HCT116 (cell line): ENCODE data around the gene TMED10. TPM values are rescaled to one million over a fixed set of nuclear protein-coding genes. Genes with fewer than 3 reads are reported as not detected.

Source experiments
- ATAC-seq: fragments of 200-7000 bp; cut with Tn5 transposase; 2 replicates; pipeline ENCODE4 v1.9.1; 2020; ENCODE audit warnings: mild to moderate bottlenecking, moderate library complexity
- BruUV-seq: library from RNA; stranded (reverse); fragments of 400-500 nt; replicated peaks from 2 replicates; lab custom pipeline; 2021; lab: Mats Ljungman, UMichigan
- CTCF ChIA-PET: fragments of 300-600 bp; sonication (Branson Sonifier 250); formaldehyde crosslinking; loops from one replicate; lab custom pipeline; 2021; ENCODE audit warnings: antibody characterized with exemption; lab: Charles Lee
- POLR2A ChIA-PET: fragments of 300-600, 350-600 bp; sonication (Branson Sonifier 250); formaldehyde crosslinking; loops from one replicate; lab custom pipeline; 2021; ENCODE audit warnings: antibody characterized with exemption; lab: Charles Lee
- RAD21 ChIA-PET, 2 experiments: fragments of 300-600 bp; sonication (Branson Sonifier 250); formaldehyde crosslinking; loops; one replicate each; lab custom pipeline; 2023; ENCODE audit warnings: low total read pairs in 2 of 2; ENCODE audit not compliant: uncharacterized antibody in 2 of 2, unreplicated experiment in 2 of 2, low non-redundant PET in 1 of 2; lab: Charles Lee
- DNase-seq: peaks from one replicate; pipeline ENCODE4 v3.0.0-alpha.2; 2010; ENCODE audit warnings: low read depth, low spot score
- H2AFZ ChIP-seq: fragments of 200-600 bp; shearing (Covaris generic), sonication (generic); 2 replicates; pipeline ENCODE4 v1.6.1; 2017; ENCODE audit warnings: low read depth, mixed run types, mixed read lengths, antibody characterized with exemption, low read length; ENCODE audit not compliant: poor library complexity, severe bottlenecking
- H3K27ac ChIP-seq: 2 replicates; pipeline ENCODE4 v1.5.1; 2012; ENCODE audit warnings: low read depth, low read length
- H3K27me3 ChIP-seq: fragments of 200-600 bp; sonication (generic); 2 replicates; pipeline ENCODE4 v1.6.1; 2016; ENCODE audit warnings: mixed run types, low read length, mixed read lengths; ENCODE audit not compliant: insufficient read depth
- H3K36me3 ChIP-seq, 2 experiments: fragments of 200-500 bp in 1 of 2; fragments of 200-600 bp in 1 of 2; sonication (Bioruptor generic) in 1 of 2; sonication (generic) in 1 of 2; 2 replicates each; pipeline versions ENCODE4 v1.5.1 to v1.6.1; 2014 to 2016; ENCODE audit warnings: low read length in 2 of 2, inconsistent platforms in 1 of 2, mixed read lengths in 1 of 2, mixed run types in 1 of 2; ENCODE audit not compliant: insufficient read depth in 2 of 2, control insufficient read depth in 1 of 2
- H3K4me1 ChIP-seq, 2 experiments: fragments of 200-600 bp in 1 of 2; sonication (generic) in 1 of 2; 2 replicates each; pipeline versions ENCODE4 v1.5.1 to v1.6.1; 2012 to 2017; ENCODE audit warnings: low read length in 2 of 2, inconsistent platforms in 1 of 2, mild to moderate bottlenecking in 1 of 2, mixed read lengths in 1 of 2, mixed run types in 1 of 2, moderate library complexity in 1 of 2; ENCODE audit not compliant: insufficient read depth in 2 of 2, control insufficient read depth in 1 of 2
- H3K4me2 ChIP-seq: fragments of 200-600 bp; sonication (generic); 2 replicates; pipeline ENCODE4 v1.6.1; 2017; ENCODE audit warnings: mixed run types, low read length, mixed read lengths
- H3K4me3 ChIP-seq, 2 experiments: fragments of 200-600 bp in 1 of 2; sonication (generic) in 1 of 2; replicated peaks in 1 of 2; 2 replicates each; pipeline ENCODE4 v1.5.1; 2011 to 2016; ENCODE audit warnings: low read length in 2 of 2, control low read depth in 1 of 2, low read depth in 1 of 2, mild to moderate bottlenecking in 1 of 2, mixed read lengths in 1 of 2, mixed run types in 1 of 2
- H3K79me2 ChIP-seq: fragments of 200-600 bp; sonication (generic); 2 replicates; pipeline ENCODE4 v1.6.1; 2017; ENCODE audit warnings: mild to moderate bottlenecking, mixed run types, low read length, moderate library complexity, mixed read lengths; ENCODE audit not compliant: insufficient read depth
- H3K9ac ChIP-seq: fragments of 200-600 bp; sonication (generic); 2 replicates; pipeline ENCODE4 v1.6.1; 2016; ENCODE audit warnings: low read length, mixed read lengths
- H3K9me2 ChIP-seq: fragments of 200-600 bp; sonication (generic), shearing (Covaris generic); 2 replicates; pipeline ENCODE4 v1.6.1; 2017; ENCODE audit warnings: mixed run types, mild to moderate bottlenecking, moderate library complexity; ENCODE audit not compliant: insufficient read depth
- H3K9me3 ChIP-seq, 2 experiments: fragments of 200-500 bp in 1 of 2; fragments of 200-600 bp in 1 of 2; sonication (Bioruptor generic) in 1 of 2; sonication (generic) in 1 of 2; 2 replicates each; pipeline ENCODE4 v1.6.1; 2014 to 2017; ENCODE audit warnings: low read length in 2 of 2, mixed read lengths in 2 of 2, inconsistent platforms in 1 of 2, low read depth in 1 of 2, mild to moderate bottlenecking in 1 of 2, mixed run types in 1 of 2, moderate library complexity in 1 of 2; ENCODE audit not compliant: control insufficient read depth in 1 of 2, insufficient read depth in 1 of 2
- H4K20me1 ChIP-seq: fragments of 200-600 bp; sonication (generic), shearing (Covaris generic); 2 replicates; pipeline ENCODE4 v1.6.1; 2017; ENCODE audit warnings: mixed run types, mild to moderate bottlenecking, moderate library complexity; ENCODE audit not compliant: insufficient read depth
- ATF3 ChIP-seq: IDR thresholded peaks from 2 replicates; pipeline ENCODE4 v1.6.1; 2012
- CBX3 ChIP-seq: IDR thresholded peaks from 2 replicates; pipeline ENCODE4 v1.6.1; 2012; ENCODE audit warnings: low read depth
- CEBPB ChIP-seq: IDR thresholded peaks from 2 replicates; pipeline ENCODE4 v1.6.1; 2012; ENCODE audit warnings: low read depth
- EGR1 ChIP-seq: IDR thresholded peaks from 2 replicates; pipeline ENCODE4 v1.6.1; 2012; ENCODE audit warnings: low read depth
- ELF1 ChIP-seq: IDR thresholded peaks from 2 replicates; pipeline ENCODE4 v1.6.1; 2012; ENCODE audit warnings: low read depth, borderline replicate concordance
- EZH2 ChIP-seq: fragments of 200-600 bp; sonication (generic); IDR thresholded peaks from 2 replicates; pipeline ENCODE4 v1.6.1; 2017; ENCODE audit warnings: antibody characterized with exemption, mixed run types
- EZH2phosphoT487 ChIP-seq: fragments of 200-600 bp; IDR thresholded peaks from 2 replicates; pipeline ENCODE4 v1.6.1; 2018; ENCODE audit warnings: antibody characterized with exemption, borderline replicate concordance
- FOSL1 ChIP-seq: IDR thresholded peaks from 2 replicates; pipeline ENCODE4 v1.6.1; 2012; ENCODE audit warnings: low read depth
- JUND ChIP-seq: IDR thresholded peaks from 2 replicates; pipeline ENCODE4 v1.6.1; 2012
- POLR2A ChIP-seq: IDR thresholded peaks from 2 replicates; pipeline ENCODE4 v1.7.0; 2011; ENCODE audit warnings: borderline replicate concordance; ENCODE audit not compliant: insufficient read depth, insufficient read length; ENCODE audit errors: extremely low read depth
- POLR2AphosphoS5 ChIP-seq: IDR thresholded peaks from 2 replicates; pipeline ENCODE4 v1.6.1; 2011; ENCODE audit warnings: mild to moderate bottlenecking, low read depth, low read length, moderate library complexity
- RAD21 ChIP-seq: IDR thresholded peaks from 2 replicates; pipeline ENCODE4 v1.6.1; 2012; ENCODE audit warnings: low read depth, mild to moderate bottlenecking
- SIN3A ChIP-seq: IDR thresholded peaks from 2 replicates; pipeline ENCODE4 v1.6.1; 2012; ENCODE audit warnings: low read depth
- SP1 ChIP-seq: IDR thresholded peaks from 2 replicates; pipeline ENCODE4 v1.6.1; 2012; ENCODE audit warnings: low read depth
- SRF ChIP-seq: IDR thresholded peaks from 2 replicates; pipeline ENCODE4 v1.6.1; 2012; ENCODE audit warnings: low read depth
- TCF7L2 ChIP-seq: IDR thresholded peaks from 2 replicates; pipeline ENCODE4 v1.7.0; 2011; ENCODE audit warnings: borderline replicate concordance, inconsistent platforms; ENCODE audit not compliant: insufficient read depth, insufficient read length; ENCODE audit errors: extremely low read depth
- YY1 ChIP-seq: IDR thresholded peaks from 2 replicates; pipeline ENCODE4 v1.6.1; 2011; ENCODE audit warnings: low read length, low read depth, moderate library complexity, mild to moderate bottlenecking; ENCODE audit not compliant: insufficient replicate concordance; ENCODE audit errors: extremely low read depth
- ZNF274 ChIP-seq: fragments of 200-500 bp; sonication (Bioruptor generic); IDR thresholded peaks from 2 replicates; pipeline ENCODE4 v1.6.1; 2014; ENCODE audit warnings: mild to moderate bottlenecking, low read depth, low read length, inconsistent platforms
- intact Hi-C: fragments of 100-400 bp; cut with micrococcal nuclease; formaldehyde crosslinking; loops from 2 replicates; pipeline ENCODE4 v1.10.0; 2022
- total RNA-seq: library from RNA; stranded (reverse); gene quantifications from one replicate; pipeline ENCODE4 v1.2.1, GENCODE V29; 2021; ENCODE audit not compliant: unreplicated experiment
- TF ChIP-seq, protein P1 (sequence below): IDR thresholded peaks from 2 replicates; pipeline ENCODE4 v1.6.1; 2012; ENCODE audit warnings: low read depth
- TF ChIP-seq, protein P2 (sequence below): IDR thresholded peaks from 2 replicates; pipeline ENCODE4 v1.6.1; 2012

TMED10 gene
- total RNA-seq, 1 experiment from 2014 or later: 303 TPM

DNA sequence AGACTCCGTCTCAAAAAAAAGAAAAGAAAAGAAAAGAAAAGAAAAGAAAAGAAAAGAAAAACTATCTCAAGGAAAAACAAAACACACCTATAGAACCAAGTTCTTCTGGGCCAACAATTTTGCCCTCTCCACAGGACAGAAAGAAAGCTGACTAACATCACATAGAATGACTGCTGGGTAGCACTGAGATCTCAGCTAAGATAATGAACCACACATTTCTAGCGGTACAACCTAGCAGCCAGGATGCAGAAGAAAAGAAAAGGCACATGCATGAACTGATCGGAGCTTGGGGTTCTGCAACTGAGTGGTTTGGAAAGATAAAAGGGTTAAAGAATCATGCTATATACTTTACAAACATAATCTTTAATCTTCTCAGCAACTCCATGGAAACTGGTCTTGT, 19.5 kb downstream of the TMED10 start:
- ATAC-seq (no peak), DNase-seq (no peak)
- Histone ChIP-seq H3K9me2 (no peaks in the 10 kb centered on the region), H3K4me1 (no peaks in the 10 kb centered on the region; a peak in 1 of 4 replicates), H4K20me1 (no peaks in the 10 kb centered on the region), H2AFZ (no peak overlapping the region), H3K27me3 (no peaks in the 10 kb centered on the region), H3K9me3 (no peaks in the 10 kb centered on the region), H3K36me3 (peaks cover 2 to 5% of the 10 kb centered on the region in 2 experiments; a peak in 2 of 4 replicates), H3K9ac (no peak overlapping the region), H3K79me2 (peaks cover 82% of the 10 kb centered on the region), H3K4me2 (no peak overlapping the region), H3K4me3 (no peak overlapping the region), H3K27ac (no peak overlapping the region)
- no peak for TF ChIP-seq SP1
- TF ChIP-seq, protein P1, sequence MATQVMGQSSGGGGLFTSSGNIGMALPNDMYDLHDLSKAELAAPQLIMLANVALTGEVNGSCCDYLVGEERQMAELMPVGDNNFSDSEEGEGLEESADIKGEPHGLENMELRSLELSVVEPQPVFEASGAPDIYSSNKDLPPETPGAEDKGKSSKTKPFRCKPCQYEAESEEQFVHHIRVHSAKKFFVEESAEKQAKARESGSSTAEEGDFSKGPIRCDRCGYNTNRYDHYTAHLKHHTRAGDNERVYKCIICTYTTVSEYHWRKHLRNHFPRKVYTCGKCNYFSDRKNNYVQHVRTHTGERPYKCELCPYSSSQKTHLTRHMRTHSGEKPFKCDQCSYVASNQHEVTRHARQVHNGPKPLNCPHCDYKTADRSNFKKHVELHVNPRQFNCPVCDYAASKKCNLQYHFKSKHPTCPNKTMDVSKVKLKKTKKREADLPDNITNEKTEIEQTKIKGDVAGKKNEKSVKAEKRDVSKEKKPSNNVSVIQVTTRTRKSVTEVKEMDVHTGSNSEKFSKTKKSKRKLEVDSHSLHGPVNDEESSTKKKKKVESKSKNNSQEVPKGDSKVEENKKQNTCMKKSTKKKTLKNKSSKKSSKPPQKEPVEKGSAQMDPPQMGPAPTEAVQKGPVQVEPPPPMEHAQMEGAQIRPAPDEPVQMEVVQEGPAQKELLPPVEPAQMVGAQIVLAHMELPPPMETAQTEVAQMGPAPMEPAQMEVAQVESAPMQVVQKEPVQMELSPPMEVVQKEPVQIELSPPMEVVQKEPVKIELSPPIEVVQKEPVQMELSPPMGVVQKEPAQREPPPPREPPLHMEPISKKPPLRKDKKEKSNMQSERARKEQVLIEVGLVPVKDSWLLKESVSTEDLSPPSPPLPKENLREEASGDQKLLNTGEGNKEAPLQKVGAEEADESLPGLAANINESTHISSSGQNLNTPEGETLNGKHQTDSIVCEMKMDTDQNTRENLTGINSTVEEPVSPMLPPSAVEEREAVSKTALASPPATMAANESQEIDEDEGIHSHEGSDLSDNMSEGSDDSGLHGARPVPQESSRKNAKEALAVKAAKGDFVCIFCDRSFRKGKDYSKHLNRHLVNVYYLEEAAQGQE: no peak
- no peak for TF ChIP-seq SIN3A
- TF ChIP-seq EZH2: no peak
- TF ChIP-seq ATF3: no peak
- TF ChIP-seq, protein P2, sequence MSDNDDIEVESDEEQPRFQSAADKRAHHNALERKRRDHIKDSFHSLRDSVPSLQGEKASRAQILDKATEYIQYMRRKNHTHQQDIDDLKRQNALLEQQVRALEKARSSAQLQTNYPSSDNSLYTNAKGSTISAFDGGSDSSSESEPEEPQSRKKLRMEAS: no peak
- TF ChIP-seq ELF1: no peak
- TF ChIP-seq ZNF274: no peak
- no peak for TF ChIP-seq FOSL1
- no peak for TF ChIP-seq TCF7L2
- TF ChIP-seq SRF: no peak
- TF ChIP-seq JUND: no peak
- TF ChIP-seq EZH2phosphoT487: no peak
- no peak for TF ChIP-seq RAD21
- no peak for TF ChIP-seq EGR1
- TF ChIP-seq POLR2A: no peak
- no peak for TF ChIP-seq POLR2AphosphoS5
- TF ChIP-seq CEBPB: no peak
- TF ChIP-seq YY1: no peak
- TF ChIP-seq CBX3: no peak
- POLR2A ChIA-PET: no interaction called here
- RAD21 ChIA-PET: no interaction called here
- CTCF ChIA-PET: no interaction called here
- no TSS peak for BruUV-seq
- intact Hi-C loops: no loop called here
